Adrenal gland (tissue), 5 donors: ENCODE results near the gene LAYN.

ENCODE experiments used
- POLR2A ChIP-seq, 2 donors: fragments of 450-650 bp; IDR thresholded peaks; one replicate each; pipeline ENCODE4 v1.6.1; 2017; ENCODE audit warnings: antibody characterized with exemption in 2 of 2, mild to moderate bottlenecking in 2 of 2, moderate library complexity in 1 of 2
- TF ChIP-seq, protein P1 (sequence below), 6 experiments: fragments of 450-650 bp in 4 of 6; fragments of 200-600 bp in 2 of 6; sonication (generic) in 1 of 6; IDR thresholded peaks; 1 replicate in 5 of 6; 2 replicates in 1 of 6; pipeline versions ENCODE4 v1.5.1 to v1.8.0; 2016 to 2021; ENCODE audit warnings: antibody characterized with exemption in 6 of 6, mild to moderate bottlenecking in 2 of 6, moderate library complexity in 1 of 6
- donor health status: DM: no; HTN: no; CAD: no.

DNA sequence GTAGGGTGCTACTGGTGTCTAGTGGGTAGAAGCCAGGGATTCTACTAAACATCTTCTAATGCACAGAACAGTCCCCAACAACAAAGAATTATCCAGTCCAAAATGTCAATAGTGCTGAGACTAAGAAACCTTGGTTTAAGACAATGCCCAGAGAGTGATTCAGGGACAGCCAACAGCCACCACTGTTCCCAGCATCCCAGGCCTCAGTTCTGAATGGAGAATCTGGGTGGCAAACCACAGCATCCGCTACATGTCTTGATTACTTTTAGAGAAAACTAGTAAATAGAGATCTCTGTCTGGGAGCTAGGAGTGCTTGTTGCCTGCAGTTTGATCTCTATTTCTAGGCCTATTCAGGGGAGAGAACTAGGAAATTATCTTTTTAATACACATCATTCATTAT is 40.8 kb downstream of the LAYN start:
- TF ChIP-seq POLR2A (IDR thresholded peaks at IDR 0.05), result no peak
- TF ChIP-seq, protein P1, sequence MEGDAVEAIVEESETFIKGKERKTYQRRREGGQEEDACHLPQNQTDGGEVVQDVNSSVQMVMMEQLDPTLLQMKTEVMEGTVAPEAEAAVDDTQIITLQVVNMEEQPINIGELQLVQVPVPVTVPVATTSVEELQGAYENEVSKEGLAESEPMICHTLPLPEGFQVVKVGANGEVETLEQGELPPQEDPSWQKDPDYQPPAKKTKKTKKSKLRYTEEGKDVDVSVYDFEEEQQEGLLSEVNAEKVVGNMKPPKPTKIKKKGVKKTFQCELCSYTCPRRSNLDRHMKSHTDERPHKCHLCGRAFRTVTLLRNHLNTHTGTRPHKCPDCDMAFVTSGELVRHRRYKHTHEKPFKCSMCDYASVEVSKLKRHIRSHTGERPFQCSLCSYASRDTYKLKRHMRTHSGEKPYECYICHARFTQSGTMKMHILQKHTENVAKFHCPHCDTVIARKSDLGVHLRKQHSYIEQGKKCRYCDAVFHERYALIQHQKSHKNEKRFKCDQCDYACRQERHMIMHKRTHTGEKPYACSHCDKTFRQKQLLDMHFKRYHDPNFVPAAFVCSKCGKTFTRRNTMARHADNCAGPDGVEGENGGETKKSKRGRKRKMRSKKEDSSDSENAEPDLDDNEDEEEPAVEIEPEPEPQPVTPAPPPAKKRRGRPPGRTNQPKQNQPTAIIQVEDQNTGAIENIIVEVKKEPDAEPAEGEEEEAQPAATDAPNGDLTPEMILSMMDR (IDR thresholded peaks at IDR 0.05), result no peak
